MG63 (cell line): Measurements from ENCODE around the gene TRAF3. TPM values are rescaled to one million over a fixed set of nuclear protein-coding genes. Genes with fewer than 3 reads are reported as not detected.

Source experiments
- DNase-seq: peaks from one replicate; pipeline ENCODE4 v3.0.0-alpha.2; 2020
- H3K27me3 ChIP-seq: fragments of 250-450 bp; sonication (Bioruptor Pico); 2 replicates; pipeline ENCODE4 v1.5.1; 2020; ENCODE audit warnings: mild to moderate bottlenecking, moderate library complexity
- H3K36me3 ChIP-seq: fragments of 250-450 bp; sonication (Bioruptor Pico); 2 replicates; pipeline ENCODE4 v1.5.1; 2020; ENCODE audit warnings: mild to moderate bottlenecking, moderate library complexity
- H3K4me3 ChIP-seq: fragments of 250-450 bp; sonication (Bioruptor Pico); 2 replicates; pipeline ENCODE4 v1.5.1; 2020; ENCODE audit warnings: mild to moderate bottlenecking, moderate library complexity
- H3K9me3 ChIP-seq: fragments of 250-450 bp; sonication (Bioruptor Pico); 2 replicates; pipeline ENCODE4 v1.5.1; 2020; ENCODE audit warnings: mild to moderate bottlenecking, moderate library complexity
- total RNA-seq: library from RNA; depleted of rRNA; stranded (reverse); fragments of >200 nt; shearing (Covaris generic); gene quantifications from 2 replicates; pipeline ENCODE4 v1.2.3, GENCODE V29; 2014; ENCODE audit warnings: low replicate concordance

TRAF3 gene
- total RNA-seq, 1 experiment from 2014 or later: 10.8 TPM

GRCh38 chr14:102784892-102785594 lies 7.8 kb downstream of the TRAF3 start:
- H3K36me3 ChIP-seq: no peaks in the 10 kb centered on the region
- no peak overlapping the region for H3K4me3 ChIP-seq
- no peaks in the 10 kb centered on the region for H3K9me3 ChIP-seq
- no peak for DNase-seq
- H3K27me3 ChIP-seq: no peaks in the 10 kb centered on the region

GRCh38 chr14:102785595-102785963 lies 8.3 kb downstream of the TRAF3 start:
- Histone ChIP-seq H3K4me3 (no peak overlapping the region), H3K36me3 (no peaks in the 10 kb centered on the region), H3K27me3 (no peaks in the 10 kb centered on the region), H3K9me3 (no peaks in the 10 kb centered on the region)
- DNase-seq: no peak

GRCh38 chr14:102786768-102787167 lies 9.5 kb downstream of the TRAF3 start:
- no peaks in the 10 kb centered on the region; the same call in 1 of the 2 replicates for H3K36me3 ChIP-seq
- H3K27me3 ChIP-seq: no peaks in the 10 kb centered on the region
- no peak overlapping the region for H3K4me3 ChIP-seq
- H3K9me3 ChIP-seq: no peaks in the 10 kb centered on the region
- DNase-seq: no peak

GRCh38 chr14:102789349-102789748 lies 12.1 kb downstream of the TRAF3 start:
- no peak overlapping the region for H3K4me3 ChIP-seq
- H3K27me3 ChIP-seq: no peaks in the 10 kb centered on the region
- no peak for DNase-seq
- H3K36me3 ChIP-seq: no peaks in the 10 kb centered on the region; the same call in 1 of the 2 replicates
- H3K9me3 ChIP-seq: no peaks in the 10 kb centered on the region

- Histone ChIP-seq H3K9me3 (no peaks in the 10 kb centered on the region), H3K27me3 (no peaks in the 10 kb centered on the region), H3K36me3 (no peaks in the 10 kb centered on the region; the same call in 1 of the 2 replicates), H3K4me3 (no peak overlapping the region)
- DNase-seq: no peak
These were observed 16.5 kb downstream of the TRAF3 start for GRCh38 chr14:102793531-102794328.

- DNase-seq: peak; percentile 56
- Histone ChIP-seq H3K36me3 (no peaks in the 10 kb centered on the region; the same call in 1 of the 2 replicates), H3K27me3 (no peaks in the 10 kb centered on the region), H3K9me3 (no peaks in the 10 kb centered on the region), H3K4me3 (no peak overlapping the region)
These were observed 18.0 kb downstream of the TRAF3 start for GRCh38 chr14:102795060-102795925.

- no peak for DNase-seq
- no peak overlapping the region for H3K4me3 ChIP-seq
- no peaks in the 10 kb centered on the region for H3K9me3 ChIP-seq
- no peaks in the 10 kb centered on the region for H3K27me3 ChIP-seq
- H3K36me3 ChIP-seq: no peaks in the 10 kb centered on the region
These were observed 19.5 kb downstream of the TRAF3 start for GRCh38 chr14:102796661-102797190.

- Histone ChIP-seq H3K27me3 (no peaks in the 10 kb centered on the region), H3K36me3 (no peaks in the 10 kb centered on the region)
These were observed 21.7 kb downstream of the TRAF3 start for GRCh38 chr14:102798926-102799325.

GRCh38 chr14:102799684-102800562 lies 22.7 kb downstream of the TRAF3 start:
- no peaks in the 10 kb centered on the region for H3K9me3 ChIP-seq
- no peak overlapping the region for H3K4me3 ChIP-seq
- DNase-seq: peak; percentile 34
- H3K36me3 ChIP-seq: no peaks in the 10 kb centered on the region
- no peaks in the 10 kb centered on the region for H3K27me3 ChIP-seq

More at GRCh38 chr14:102798926-102799325, 21.7 kb downstream of the TRAF3 start:
- H3K9me3 ChIP-seq: no peaks in the 10 kb centered on the region
- no peak for DNase-seq
- H3K4me3 ChIP-seq: no peak overlapping the region

GRCh38 chr14:102802834-102803523 lies 25.7 kb downstream of the TRAF3 start:
- Histone ChIP-seq H3K36me3 (no peaks in the 10 kb centered on the region), H3K9me3 (no peaks in the 10 kb centered on the region), H3K4me3 (no peak overlapping the region), H3K27me3 (no peaks in the 10 kb centered on the region)
- no peak for DNase-seq

- Histone ChIP-seq H3K9me3 (no peaks in the 10 kb centered on the region), H3K4me3 (no peak overlapping the region), H3K36me3 (no peaks in the 10 kb centered on the region), H3K27me3 (no peaks in the 10 kb centered on the region)
- no peak for DNase-seq
These were observed 27.6 kb downstream of the TRAF3 start for GRCh38 chr14:102804858-102805257.

- DNase-seq: peak; percentile 66
- Histone ChIP-seq H3K36me3 (no peaks in the 10 kb centered on the region), H3K9me3 (no peaks in the 10 kb centered on the region), H3K27me3 (no peaks in the 10 kb centered on the region), H3K4me3 (no peak overlapping the region)
These were observed 28.2 kb downstream of the TRAF3 start for GRCh38 chr14:102805371-102805891.

- no peak for DNase-seq
- H3K36me3 ChIP-seq: no peaks in the 10 kb centered on the region
- H3K9me3 ChIP-seq: no peaks in the 10 kb centered on the region
- no peaks in the 10 kb centered on the region for H3K27me3 ChIP-seq
- no peak overlapping the region for H3K4me3 ChIP-seq
These were observed 28.7 kb downstream of the TRAF3 start for GRCh38 chr14:102805941-102806340.

- H3K9me3 ChIP-seq: no peaks in the 10 kb centered on the region
- H3K4me3 ChIP-seq: no peak overlapping the region
- H3K27me3 ChIP-seq: no peaks in the 10 kb centered on the region
- H3K36me3 ChIP-seq: no peaks in the 10 kb centered on the region
- DNase-seq: no peak
These were observed 29.2 kb downstream of the TRAF3 start for GRCh38 chr14:102806447-102806846.

GRCh38 chr14:102807013-102807406 lies 29.8 kb downstream of the TRAF3 start:
- no peaks in the 10 kb centered on the region for H3K36me3 ChIP-seq
- DNase-seq: no peak
- no peak overlapping the region for H3K4me3 ChIP-seq
- H3K9me3 ChIP-seq: no peaks in the 10 kb centered on the region
- H3K27me3 ChIP-seq: no peaks in the 10 kb centered on the region
